ENCODE measurements around the gene PRKG1.

The PRKG1 gene

GRCh38 chr10:52287866-52288265 is 1213.6 kb downstream of the PRKG1 start:
- Histone ChIP-seq H3K79me2 (ENCODE audit: insufficient read depth, low read length) (no peaks in the 10 kb centered on the region), H3K9me3 (ENCODE audit: insufficient read depth, low read depth, low read length) (no peaks in the 10 kb centered on the region), H2AFZ (ENCODE audit: low read length) (no peak overlapping the region), H3K36me3 (ENCODE audit: insufficient read depth, low read length) (no peaks in the 10 kb centered on the region), H3K27me3 (ENCODE audit: insufficient read depth, low read length, poor library complexity, severe bottlenecking) (no peaks in the 10 kb centered on the region), H3K9me2 (replicated peaks; ENCODE audit: low read depth, low read length) (no peaks in the 10 kb centered on the region), H4K20me1 (ENCODE audit: insufficient read depth, low read length, poor library complexity, severe bottlenecking) (no peaks in the 10 kb centered on the region), H3K9ac (ENCODE audit: low read depth, low read length, poor library complexity, severe bottlenecking) (no peak overlapping the region), H3K4me1 (ENCODE audit: insufficient read depth, low read length, poor library complexity, severe bottlenecking) (no peaks in the 10 kb centered on the region), H3K4me2 (ENCODE audit: low read depth, low read length, poor library complexity, severe bottlenecking) (no peak overlapping the region), H3F3A (ENCODE audit: low read depth) (no peaks in the 10 kb centered on the region), H3K4me3 (ENCODE audit: low read length, poor library complexity, severe bottlenecking) (no peak overlapping the region)
- TF ChIP-seq CTCF (conservative IDR thresholded peaks at IDR 0.05; ENCODE audit: low read length) = no peak
- no peak for TF ChIP-seq EZH2phosphoT487 (IDR thresholded peaks at IDR 0.05; ENCODE audit: borderline replicate concordance)

- no peaks in the 10 kb centered on the region for H3F3A ChIP-seq (ENCODE audit: low read depth)
- no peaks in the 10 kb centered on the region for H3K9me2 ChIP-seq (replicated peaks; ENCODE audit: low read depth, low read length)
- no peaks in the 10 kb centered on the region for H3K4me1 ChIP-seq (ENCODE audit: insufficient read depth, low read length, poor library complexity, severe bottlenecking)
- no peaks in the 10 kb centered on the region for H3K27me3 ChIP-seq (ENCODE audit: insufficient read depth, low read length, poor library complexity, severe bottlenecking)
- no peaks in the 10 kb centered on the region for H3K79me2 ChIP-seq (ENCODE audit: insufficient read depth, low read length)
- no peak overlapping the region for H3K4me3 ChIP-seq (ENCODE audit: low read length, poor library complexity, severe bottlenecking)
- H3K9me3 ChIP-seq (ENCODE audit: insufficient read depth, low read depth, low read length) = no peaks in the 10 kb centered on the region
- no peak for TF ChIP-seq EZH2phosphoT487 (IDR thresholded peaks at IDR 0.05; ENCODE audit: borderline replicate concordance)
- TF ChIP-seq CTCF (conservative IDR thresholded peaks at IDR 0.05; ENCODE audit: low read length) = no peak
- no peak overlapping the region for H3K9ac ChIP-seq (ENCODE audit: low read depth, low read length, poor library complexity, severe bottlenecking)
- no peaks in the 10 kb centered on the region for H4K20me1 ChIP-seq (ENCODE audit: insufficient read depth, low read length, poor library complexity, severe bottlenecking)
- H3K36me3 ChIP-seq (ENCODE audit: insufficient read depth, low read length) = no peaks in the 10 kb centered on the region
- H2AFZ ChIP-seq (ENCODE audit: low read length) = no peak overlapping the region
- no peak overlapping the region for H3K4me2 ChIP-seq (ENCODE audit: low read depth, low read length, poor library complexity, severe bottlenecking)
Measured at GRCh38 chr10:52297747-52298146, 1223.5 kb downstream of the PRKG1 start.

GRCh38 chr10:52300599-52301277 is 1226.5 kb downstream of the PRKG1 start:
- TF ChIP-seq CTCF (conservative IDR thresholded peaks at IDR 0.05; ENCODE audit: low read length) (no peak), EZH2phosphoT487 (IDR thresholded peaks at IDR 0.05; ENCODE audit: borderline replicate concordance) (no peak)
- H3K27me3 ChIP-seq (ENCODE audit: insufficient read depth, low read length, poor library complexity, severe bottlenecking) = no peaks in the 10 kb centered on the region
- H2AFZ ChIP-seq (ENCODE audit: low read length) = no peak overlapping the region; the same call in 1 of the 2 replicates
- H3K79me2 ChIP-seq (ENCODE audit: insufficient read depth, low read length) = no peaks in the 10 kb centered on the region
- no peaks in the 10 kb centered on the region for H3K4me1 ChIP-seq (ENCODE audit: insufficient read depth, low read length, poor library complexity, severe bottlenecking)
- H3K9ac ChIP-seq (ENCODE audit: low read depth, low read length, poor library complexity, severe bottlenecking) = no peak overlapping the region
- no peaks in the 10 kb centered on the region for H3K9me3 ChIP-seq (ENCODE audit: insufficient read depth, low read depth, low read length)
- H3K4me2 ChIP-seq (ENCODE audit: low read depth, low read length, poor library complexity, severe bottlenecking) = no peak overlapping the region
- no peaks in the 10 kb centered on the region for H3K36me3 ChIP-seq (ENCODE audit: insufficient read depth, low read length)
- no peaks in the 10 kb centered on the region for H3F3A ChIP-seq (ENCODE audit: low read depth)
- no peak overlapping the region for H3K4me3 ChIP-seq (ENCODE audit: low read length, poor library complexity, severe bottlenecking)
- no peaks in the 10 kb centered on the region for H3K9me2 ChIP-seq (replicated peaks; ENCODE audit: low read depth, low read length)
- no peaks in the 10 kb centered on the region for H4K20me1 ChIP-seq (ENCODE audit: insufficient read depth, low read length, poor library complexity, severe bottlenecking)

Data from Loucy (cell line).